ENCODE measurements around the gene HSDL2. TPM values are rescaled to one million over a fixed set of nuclear protein-coding genes. Genes with fewer than 3 reads are reported as not detected.

Gene HSDL2
- total RNA-seq, 1 donor from 2014 or later = 21.1 TPM

DNA sequence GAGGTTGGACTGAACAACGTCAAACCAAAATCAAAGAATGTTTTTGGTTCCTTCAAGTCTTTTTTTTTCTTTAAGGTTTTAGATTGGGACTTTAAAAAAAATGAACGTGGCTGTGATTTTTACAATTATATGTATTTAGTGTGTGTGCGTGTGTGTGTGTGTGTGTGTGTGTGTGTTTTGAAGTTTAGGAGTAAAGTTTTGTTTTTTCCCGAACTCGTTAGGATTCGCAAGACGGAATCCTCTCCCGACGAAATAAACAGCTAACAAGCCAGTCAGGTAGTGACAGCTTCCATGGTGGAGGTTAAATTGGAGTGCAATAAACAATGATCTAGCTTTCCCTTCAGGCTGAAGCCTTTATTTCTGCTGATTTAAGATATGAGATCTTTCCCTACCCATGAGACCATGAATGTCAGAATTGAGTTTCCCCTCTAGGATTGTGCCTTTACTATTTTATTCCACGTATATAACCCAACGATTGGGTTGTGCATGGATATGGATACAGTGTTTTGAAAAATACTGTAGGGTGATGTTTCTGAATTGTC is 108.0 kb downstream of the HSDL2 start:
- Histone ChIP-seq H3K79me2 (ENCODE audit: insufficient read depth, low read length) (peaks cover 27% of the 10 kb centered on the region), H3K27me3 (ENCODE audit: insufficient read depth, low read length) (no peaks in the 10 kb centered on the region), H3K4me3 (ENCODE audit: insufficient read depth, low read depth, low read length) (peak overlapping the region; percentile 73), H3K4me2 (ENCODE audit: low read length) (peak overlapping the region; percentile 93), H3K4me1 (ENCODE audit: insufficient read depth, low read length) (peaks cover 5% of the 10 kb centered on the region), H2AFZ (ENCODE audit: low read depth, low read length) (peak overlapping the region; percentile 88), H3K9ac (ENCODE audit: low read length) (peak overlapping the region; percentile 74), H3K9me3 (ENCODE audit: insufficient read depth, low read depth, low read length) (no peaks in the 10 kb centered on the region), H4K20me1 (ENCODE audit: insufficient read depth, low read length) (no peaks in the 10 kb centered on the region), H3K36me3 (ENCODE audit: insufficient read depth, low read length) (no peaks in the 10 kb centered on the region), H3K27ac (ENCODE audit: low read depth, low read length) (no peak overlapping the region)
- Mint-ChIP-seq H3K36me3 (ENCODE audit: low read depth, unreplicated experiment) (peaks cover under 1% of the 10 kb centered on the region), H3K9me3 (ENCODE audit: unreplicated experiment) (no peaks in the 10 kb centered on the region), H3K27ac (ENCODE audit: unreplicated experiment) (peak overlapping the region; percentile 66), H3K27me3 (ENCODE audit: low read depth, unreplicated experiment) (no peaks in the 10 kb centered on the region), H3K4me1 (ENCODE audit: low read depth, unreplicated experiment) (peaks cover 28% of the 10 kb centered on the region), H3K4me3 (ENCODE audit: unreplicated experiment) (peak overlapping the region; percentile 97)
- peak; percentile 18 for DNase-seq (ENCODE audit: low read depth)
- no peak for FAIRE-seq
- TF ChIP-seq, protein P1, sequence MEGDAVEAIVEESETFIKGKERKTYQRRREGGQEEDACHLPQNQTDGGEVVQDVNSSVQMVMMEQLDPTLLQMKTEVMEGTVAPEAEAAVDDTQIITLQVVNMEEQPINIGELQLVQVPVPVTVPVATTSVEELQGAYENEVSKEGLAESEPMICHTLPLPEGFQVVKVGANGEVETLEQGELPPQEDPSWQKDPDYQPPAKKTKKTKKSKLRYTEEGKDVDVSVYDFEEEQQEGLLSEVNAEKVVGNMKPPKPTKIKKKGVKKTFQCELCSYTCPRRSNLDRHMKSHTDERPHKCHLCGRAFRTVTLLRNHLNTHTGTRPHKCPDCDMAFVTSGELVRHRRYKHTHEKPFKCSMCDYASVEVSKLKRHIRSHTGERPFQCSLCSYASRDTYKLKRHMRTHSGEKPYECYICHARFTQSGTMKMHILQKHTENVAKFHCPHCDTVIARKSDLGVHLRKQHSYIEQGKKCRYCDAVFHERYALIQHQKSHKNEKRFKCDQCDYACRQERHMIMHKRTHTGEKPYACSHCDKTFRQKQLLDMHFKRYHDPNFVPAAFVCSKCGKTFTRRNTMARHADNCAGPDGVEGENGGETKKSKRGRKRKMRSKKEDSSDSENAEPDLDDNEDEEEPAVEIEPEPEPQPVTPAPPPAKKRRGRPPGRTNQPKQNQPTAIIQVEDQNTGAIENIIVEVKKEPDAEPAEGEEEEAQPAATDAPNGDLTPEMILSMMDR (IDR thresholded peaks at IDR 0.05; ENCODE audit: insufficient read depth, low read depth, low read length) = no peak
- TF ChIP-seq EZH2 (IDR thresholded peaks at IDR 0.05; ENCODE audit: insufficient read depth, low read length) = no peak

DNA sequence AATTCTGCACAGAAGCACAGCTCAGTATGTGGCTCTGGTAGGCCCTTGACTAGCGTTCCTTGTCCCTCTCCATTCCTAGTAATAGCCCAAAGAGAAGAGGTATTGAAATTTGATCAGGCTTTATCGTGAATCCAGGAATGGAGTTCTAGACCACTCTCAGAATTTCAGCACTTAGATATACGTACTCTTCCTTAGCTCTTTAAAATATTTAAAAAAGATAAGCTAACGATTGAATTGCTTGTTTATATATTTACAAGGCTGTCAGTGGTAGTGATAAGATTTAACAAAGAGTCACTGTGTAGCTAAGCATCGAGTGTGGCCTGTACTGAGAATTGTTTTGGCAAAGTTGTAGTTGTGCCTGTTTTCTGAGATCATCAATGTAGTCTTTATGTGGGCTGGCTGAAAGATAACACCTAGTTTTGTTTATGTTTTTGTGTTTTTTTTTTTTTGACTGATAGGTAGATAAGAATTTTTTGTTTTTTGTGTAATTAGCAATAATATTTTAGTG is 109.2 kb downstream of the HSDL2 start:
- H3K27ac Mint-ChIP-seq (ENCODE audit: unreplicated experiment) = peak overlapping the region; percentile 48
- Histone ChIP-seq H3K9ac (ENCODE audit: low read length) (no peak overlapping the region), H3K27ac (ENCODE audit: low read depth, low read length) (no peak overlapping the region), H4K20me1 (ENCODE audit: insufficient read depth, low read length) (no peaks in the 10 kb centered on the region), H3K4me3 (ENCODE audit: insufficient read depth, low read depth, low read length) (no peak overlapping the region), H3K36me3 (ENCODE audit: insufficient read depth, low read length) (no peaks in the 10 kb centered on the region), H3K27me3 (ENCODE audit: insufficient read depth, low read length) (no peaks in the 10 kb centered on the region), H3K9me3 (ENCODE audit: insufficient read depth, low read depth, low read length) (no peaks in the 10 kb centered on the region), H3K4me2 (ENCODE audit: low read length) (peak overlapping the region; percentile 9), H3K79me2 (ENCODE audit: insufficient read depth, low read length) (peaks cover 27% of the 10 kb centered on the region), H2AFZ (ENCODE audit: low read depth, low read length) (no peak overlapping the region), H3K4me1 (ENCODE audit: insufficient read depth, low read length) (peaks cover 5% of the 10 kb centered on the region)
- DNase-seq (ENCODE audit: low read depth) = no peak
- TF ChIP-seq, protein P1 (IDR thresholded peaks at IDR 0.05; ENCODE audit: insufficient read depth, low read depth, low read length) = no peak
- TF ChIP-seq EZH2 (IDR thresholded peaks at IDR 0.05; ENCODE audit: insufficient read depth, low read length) = no peak
- H3K36me3 Mint-ChIP-seq (ENCODE audit: low read depth, unreplicated experiment) = peaks cover 9% of the 10 kb centered on the region
- peak overlapping the region; percentile 35 for H3K4me3 Mint-ChIP-seq (ENCODE audit: unreplicated experiment)
- H3K27me3 Mint-ChIP-seq (ENCODE audit: low read depth, unreplicated experiment) = no peaks in the 10 kb centered on the region
- peaks cover 28% of the 10 kb centered on the region for H3K4me1 Mint-ChIP-seq (ENCODE audit: low read depth, unreplicated experiment)
- H3K9me3 Mint-ChIP-seq (ENCODE audit: unreplicated experiment) = peaks cover under 1% of the 10 kb centered on the region
- no peak for FAIRE-seq
